NOMO-1 treated with DMSO at 0.1 percent for 48 hours (cell line): ENCODE data around the gene RRM2.

Experiments
- DNase-seq: peaks from one replicate; lab custom pipeline; 2025; ENCODE audit not compliant: unreplicated experiment; lab: John Stamatoyannopoulos, UW

RRM2 gene

GRCh38 chr2:10151462-10151861 is 28.9 kb downstream of the RRM2 start:
- no peak for DNase-seq

GRCh38 chr2:10157293-10157692 is 34.8 kb downstream of the RRM2 start:
- DNase-seq: no peak

- DNase-seq: no peak
Measured at GRCh38 chr2:10158681-10159080, 36.1 kb downstream of the RRM2 start.

GRCh38 chr2:10159086-10159485 is 36.5 kb downstream of the RRM2 start:
- DNase-seq: no peak

- no peak for DNase-seq
Measured at GRCh38 chr2:10159581-10160131, 37.1 kb downstream of the RRM2 start.

GRCh38 chr2:10160203-10160955 is 37.8 kb downstream of the RRM2 start:
- DNase-seq: no peak

GRCh38 chr2:10161206-10161931 is 38.8 kb downstream of the RRM2 start:
- no peak for DNase-seq

- no peak for DNase-seq
Measured at GRCh38 chr2:10161961-10162441, 39.5 kb downstream of the RRM2 start.

- DNase-seq: no peak
Measured at GRCh38 chr2:10162586-10163497, 40.3 kb downstream of the RRM2 start.

- peak; percentile 2 for DNase-seq
Measured at GRCh38 chr2:10163498-10164486, 41.3 kb downstream of the RRM2 start.

GRCh38 chr2:10164601-10165000 is 42.1 kb downstream of the RRM2 start:
- no peak for DNase-seq

GRCh38 chr2:10165282-10165681 is 42.7 kb downstream of the RRM2 start:
- no peak for DNase-seq

GRCh38 chr2:10165861-10166675 is 43.5 kb downstream of the RRM2 start:
- DNase-seq: no peak

- no peak for DNase-seq
Measured at GRCh38 chr2:10166676-10167292, 44.2 kb downstream of the RRM2 start.

- DNase-seq: no peak
Measured at GRCh38 chr2:10167316-10167715, 44.8 kb downstream of the RRM2 start.

- DNase-seq: no peak
Measured at GRCh38 chr2:10168221-10168620, 45.7 kb downstream of the RRM2 start.

- no peak for DNase-seq
Measured at GRCh38 chr2:10169053-10169578, 46.6 kb downstream of the RRM2 start.

- no peak for DNase-seq
Measured at GRCh38 chr2:10169581-10169980, 47.0 kb downstream of the RRM2 start.
